ENCODE results near the gene NLGN2.

NLGN2 gene

GRCh38 chr17:7465597-7466275, 58.1 kb downstream of the NLGN2 start:
- Mint-ChIP-seq H3K36me3 (ENCODE audit: low read depth) (peaks cover 13% of the 10 kb centered on the region), H3K4me1 (ENCODE audit: low read depth) (no peaks in the 10 kb centered on the region), H3K27me3 (ENCODE audit: low read depth) (no peaks in the 10 kb centered on the region), H3K4me3 (no peak overlapping the region), H3K9me3 (no peaks in the 10 kb centered on the region), H3K27ac (no peak overlapping the region)
- no peak for DNase-seq (ENCODE audit: low spot score)

DNA sequence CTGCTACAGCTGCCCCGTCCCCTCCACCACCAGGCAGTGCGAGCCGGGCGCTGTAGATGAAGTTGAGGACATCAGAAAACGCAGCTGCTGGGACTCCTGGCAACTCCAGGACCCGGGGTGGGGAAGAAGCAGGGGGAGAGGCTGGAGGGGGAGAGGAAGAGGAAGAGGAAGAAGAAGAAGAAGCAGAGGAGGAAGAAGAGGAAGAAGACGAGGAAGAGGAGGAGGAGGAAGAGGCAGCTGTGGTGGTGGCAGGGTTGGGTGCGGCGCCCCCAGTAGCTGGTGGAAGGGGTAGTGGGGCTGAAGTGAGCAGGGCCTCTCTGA, 58.6 kb downstream of the NLGN2 start:
- Mint-ChIP-seq H3K27ac (no peak overlapping the region), H3K9me3 (no peaks in the 10 kb centered on the region), H3K36me3 (ENCODE audit: low read depth) (peaks cover 12% of the 10 kb centered on the region), H3K4me3 (no peak overlapping the region), H3K27me3 (ENCODE audit: low read depth) (no peaks in the 10 kb centered on the region), H3K4me1 (ENCODE audit: low read depth) (no peaks in the 10 kb centered on the region)
- no peak for DNase-seq (ENCODE audit: low spot score)

- Mint-ChIP-seq H3K4me3 (no peak overlapping the region), H3K27ac (no peak overlapping the region)
- no peak for DNase-seq (ENCODE audit: low spot score)
Measured at GRCh38 chr17:7466639-7467341, 59.1 kb downstream of the NLGN2 start.

DNA sequence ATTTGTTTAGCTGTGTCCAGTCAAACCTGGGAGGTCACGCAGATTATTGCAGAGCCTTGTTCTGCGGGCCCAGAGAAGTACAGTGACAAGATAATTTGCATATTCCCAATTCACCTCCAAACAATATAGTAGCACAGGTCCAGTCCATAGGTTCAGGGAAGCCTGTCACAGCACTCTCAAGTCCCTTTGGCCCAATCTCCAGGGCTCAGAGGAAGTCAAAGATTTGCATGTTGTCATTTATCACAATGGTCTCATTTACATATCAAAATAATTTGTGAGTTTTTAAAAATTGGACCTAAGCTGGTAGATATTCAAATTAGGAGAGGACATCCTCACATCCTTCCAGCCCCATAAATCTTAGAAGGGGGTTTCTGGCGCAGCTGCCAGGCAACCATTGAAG, 59.9 kb downstream of the NLGN2 start:
- H3K4me1 Mint-ChIP-seq (ENCODE audit: low read depth), result peaks cover 7% of the 10 kb centered on the region
- H3K27ac Mint-ChIP-seq, result no peak overlapping the region
- H3K27me3 Mint-ChIP-seq (ENCODE audit: low read depth), result no peaks in the 10 kb centered on the region
- no peaks in the 10 kb centered on the region for H3K9me3 Mint-ChIP-seq
- H3K36me3 Mint-ChIP-seq (ENCODE audit: low read depth), result peaks cover 10% of the 10 kb centered on the region
- no peak for DNase-seq (ENCODE audit: low spot score)
- H3K4me3 Mint-ChIP-seq, result no peak overlapping the region

More at GRCh38 chr17:7466639-7467341, 59.1 kb downstream of the NLGN2 start:
- Mint-ChIP-seq H3K27me3 (ENCODE audit: low read depth) (no peaks in the 10 kb centered on the region), H3K9me3 (no peaks in the 10 kb centered on the region), H3K36me3 (ENCODE audit: low read depth) (peaks cover 10% of the 10 kb centered on the region), H3K4me1 (ENCODE audit: low read depth) (peaks cover 4% of the 10 kb centered on the region)

DNA sequence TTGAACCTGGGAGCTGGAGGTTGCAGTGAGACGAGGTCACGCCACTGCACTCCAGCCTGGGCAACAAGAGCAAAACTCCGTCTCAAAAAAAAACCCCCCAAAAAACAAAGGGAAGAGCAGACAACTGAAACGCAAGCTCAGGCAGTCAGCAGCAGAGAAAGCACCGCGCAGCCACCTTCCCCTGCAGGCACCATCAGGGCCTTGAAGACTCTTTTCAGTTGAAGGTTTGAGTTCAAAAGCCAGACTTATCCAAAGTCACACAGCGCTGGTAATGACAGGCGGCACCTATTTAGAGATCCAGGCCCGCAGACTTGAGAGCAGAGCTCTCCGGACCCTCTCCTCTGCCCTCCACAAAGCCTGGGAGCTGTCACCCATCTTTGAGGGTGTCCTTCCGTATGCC, 60.6 kb downstream of the NLGN2 start:
- Mint-ChIP-seq H3K4me1 (ENCODE audit: low read depth) (peaks cover 7% of the 10 kb centered on the region), H3K36me3 (ENCODE audit: low read depth) (peaks cover 8% of the 10 kb centered on the region), H3K4me3 (no peak overlapping the region), H3K27me3 (ENCODE audit: low read depth) (no peaks in the 10 kb centered on the region), H3K9me3 (no peaks in the 10 kb centered on the region), H3K27ac (no peak overlapping the region)
- DNase-seq (ENCODE audit: low spot score), result no peak

DNA sequence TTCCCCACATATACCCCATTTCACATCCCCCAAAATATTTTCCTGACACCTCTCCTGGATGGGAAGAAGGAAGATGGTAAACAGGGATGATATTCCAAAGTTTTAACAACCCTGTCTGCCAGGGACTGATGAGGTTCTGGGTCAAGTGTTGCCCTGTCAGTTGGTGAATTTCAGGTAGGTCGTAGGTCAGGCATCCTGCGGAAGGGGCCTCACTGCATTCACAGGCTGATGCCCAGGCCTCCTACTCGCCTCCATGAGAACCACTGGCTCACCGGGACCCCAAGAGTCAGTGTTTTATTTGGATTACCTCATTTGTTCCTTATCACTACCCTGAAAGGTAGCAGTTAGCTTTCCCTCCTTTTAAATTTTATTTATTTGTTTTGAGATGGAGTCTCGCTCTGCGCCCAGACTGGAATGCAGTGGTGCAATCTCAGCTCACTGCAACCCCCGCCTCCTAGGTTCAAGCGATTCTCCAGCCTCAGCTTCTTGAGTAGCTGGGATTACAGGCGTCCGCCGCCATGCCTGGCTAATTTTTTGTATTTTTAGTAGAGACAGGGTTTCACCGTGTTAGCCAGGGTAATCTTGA, 61.3 kb downstream of the NLGN2 start:
- Mint-ChIP-seq H3K4me3 (no peak overlapping the region), H3K36me3 (ENCODE audit: low read depth) (peaks cover 8% of the 10 kb centered on the region), H3K9me3 (no peaks in the 10 kb centered on the region), H3K4me1 (ENCODE audit: low read depth) (peaks cover 7% of the 10 kb centered on the region), H3K27ac (no peak overlapping the region), H3K27me3 (ENCODE audit: low read depth) (no peaks in the 10 kb centered on the region)
- DNase-seq (ENCODE audit: low spot score), result no peak

Measured in T-helper 2 cell treated with Interferon-gamma antibody and Interleukin-4, amounts not matched to agents 5 μg/mL and 100 μg/mL, for 36 hours (primary cell).